Ovary (tissue), 3 donors: Measurements from ENCODE around the gene SLC2A6.

Experiments
- POLR2A ChIP-seq: fragments of 450-650 bp; IDR thresholded peaks from one replicate; pipeline ENCODE4 v1.6.1; 2017; ENCODE audit warnings: antibody characterized with exemption, mild to moderate bottlenecking, moderate library complexity
- TF ChIP-seq, protein P1 (sequence below), 3 donors: fragments of 450-650 bp in 2 of 3; fragments of 200-600 bp in 1 of 3; IDR thresholded peaks; one replicate each; pipeline versions ENCODE4 v1.5.1 to v1.8.0; 2016 to 2022; ENCODE audit warnings: antibody characterized with exemption in 3 of 3, mild to moderate bottlenecking in 1 of 3
- donor health status: DM: no; HTN: no; CAD: no.

DNA sequence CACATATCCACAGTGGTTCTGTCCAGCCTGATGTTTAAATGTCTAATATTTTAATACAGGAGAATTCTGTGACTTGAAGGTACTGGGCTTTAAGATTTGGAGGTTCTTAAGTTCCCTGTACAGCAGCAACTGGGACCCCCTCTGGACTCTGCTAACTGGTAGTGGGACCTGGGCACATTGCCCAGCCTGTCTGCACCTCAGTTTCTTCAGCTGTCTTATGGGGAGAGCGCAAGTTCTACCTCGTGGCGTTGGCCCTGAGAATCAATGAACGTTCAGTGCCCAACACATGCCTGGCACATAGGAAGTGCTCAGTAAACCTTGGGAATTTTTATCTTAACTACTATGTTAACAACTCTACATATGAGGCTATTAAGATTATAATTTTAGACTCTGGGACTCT, 1.4 kb downstream of the SLC2A6 start:
- TF ChIP-seq, protein P1, sequence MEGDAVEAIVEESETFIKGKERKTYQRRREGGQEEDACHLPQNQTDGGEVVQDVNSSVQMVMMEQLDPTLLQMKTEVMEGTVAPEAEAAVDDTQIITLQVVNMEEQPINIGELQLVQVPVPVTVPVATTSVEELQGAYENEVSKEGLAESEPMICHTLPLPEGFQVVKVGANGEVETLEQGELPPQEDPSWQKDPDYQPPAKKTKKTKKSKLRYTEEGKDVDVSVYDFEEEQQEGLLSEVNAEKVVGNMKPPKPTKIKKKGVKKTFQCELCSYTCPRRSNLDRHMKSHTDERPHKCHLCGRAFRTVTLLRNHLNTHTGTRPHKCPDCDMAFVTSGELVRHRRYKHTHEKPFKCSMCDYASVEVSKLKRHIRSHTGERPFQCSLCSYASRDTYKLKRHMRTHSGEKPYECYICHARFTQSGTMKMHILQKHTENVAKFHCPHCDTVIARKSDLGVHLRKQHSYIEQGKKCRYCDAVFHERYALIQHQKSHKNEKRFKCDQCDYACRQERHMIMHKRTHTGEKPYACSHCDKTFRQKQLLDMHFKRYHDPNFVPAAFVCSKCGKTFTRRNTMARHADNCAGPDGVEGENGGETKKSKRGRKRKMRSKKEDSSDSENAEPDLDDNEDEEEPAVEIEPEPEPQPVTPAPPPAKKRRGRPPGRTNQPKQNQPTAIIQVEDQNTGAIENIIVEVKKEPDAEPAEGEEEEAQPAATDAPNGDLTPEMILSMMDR (IDR thresholded peaks at IDR 0.05) = no peak
- no peak for TF ChIP-seq POLR2A
